GM13976 (cell line): Measurements from ENCODE around the gene TTC21A.

Experiments
- DNase-seq: peaks from one replicate; pipeline ENCODE4 v3.0.0; 2012; ENCODE audit warnings: low spot score
- in situ Hi-C: fragments of 300-500 bp; cut with MboI; formaldehyde crosslinking; loops from one replicate; pipeline ENCODE4 v1.12.0; 2022; ENCODE audit warnings: low sequenced_read_pairs, mixed read lengths, inconsistent platforms; ENCODE audit not compliant: unreplicated experiment
- TF ChIP-seq, protein P1 (sequence below): IDR thresholded peaks from 2 replicates; pipeline ENCODE4 v1.5.1; 2012; ENCODE audit warnings: borderline replicate concordance, mild to moderate bottlenecking; ENCODE audit not compliant: insufficient read depth; ENCODE audit errors: extremely low read depth, missing control alignments, control extremely low read depth

TTC21A gene

GRCh38 chr3:39096775-39097174 lies 10.7 kb upstream of the TTC21A start:
- TF ChIP-seq, protein P1, sequence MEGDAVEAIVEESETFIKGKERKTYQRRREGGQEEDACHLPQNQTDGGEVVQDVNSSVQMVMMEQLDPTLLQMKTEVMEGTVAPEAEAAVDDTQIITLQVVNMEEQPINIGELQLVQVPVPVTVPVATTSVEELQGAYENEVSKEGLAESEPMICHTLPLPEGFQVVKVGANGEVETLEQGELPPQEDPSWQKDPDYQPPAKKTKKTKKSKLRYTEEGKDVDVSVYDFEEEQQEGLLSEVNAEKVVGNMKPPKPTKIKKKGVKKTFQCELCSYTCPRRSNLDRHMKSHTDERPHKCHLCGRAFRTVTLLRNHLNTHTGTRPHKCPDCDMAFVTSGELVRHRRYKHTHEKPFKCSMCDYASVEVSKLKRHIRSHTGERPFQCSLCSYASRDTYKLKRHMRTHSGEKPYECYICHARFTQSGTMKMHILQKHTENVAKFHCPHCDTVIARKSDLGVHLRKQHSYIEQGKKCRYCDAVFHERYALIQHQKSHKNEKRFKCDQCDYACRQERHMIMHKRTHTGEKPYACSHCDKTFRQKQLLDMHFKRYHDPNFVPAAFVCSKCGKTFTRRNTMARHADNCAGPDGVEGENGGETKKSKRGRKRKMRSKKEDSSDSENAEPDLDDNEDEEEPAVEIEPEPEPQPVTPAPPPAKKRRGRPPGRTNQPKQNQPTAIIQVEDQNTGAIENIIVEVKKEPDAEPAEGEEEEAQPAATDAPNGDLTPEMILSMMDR: no peak
- in situ Hi-C loops: loop anchor here (10.0 kb wide), 2 partner anchors 88 to 178 kb away; no protein-coding TSS in a partner anchor
- DNase-seq: no peak

DNA sequence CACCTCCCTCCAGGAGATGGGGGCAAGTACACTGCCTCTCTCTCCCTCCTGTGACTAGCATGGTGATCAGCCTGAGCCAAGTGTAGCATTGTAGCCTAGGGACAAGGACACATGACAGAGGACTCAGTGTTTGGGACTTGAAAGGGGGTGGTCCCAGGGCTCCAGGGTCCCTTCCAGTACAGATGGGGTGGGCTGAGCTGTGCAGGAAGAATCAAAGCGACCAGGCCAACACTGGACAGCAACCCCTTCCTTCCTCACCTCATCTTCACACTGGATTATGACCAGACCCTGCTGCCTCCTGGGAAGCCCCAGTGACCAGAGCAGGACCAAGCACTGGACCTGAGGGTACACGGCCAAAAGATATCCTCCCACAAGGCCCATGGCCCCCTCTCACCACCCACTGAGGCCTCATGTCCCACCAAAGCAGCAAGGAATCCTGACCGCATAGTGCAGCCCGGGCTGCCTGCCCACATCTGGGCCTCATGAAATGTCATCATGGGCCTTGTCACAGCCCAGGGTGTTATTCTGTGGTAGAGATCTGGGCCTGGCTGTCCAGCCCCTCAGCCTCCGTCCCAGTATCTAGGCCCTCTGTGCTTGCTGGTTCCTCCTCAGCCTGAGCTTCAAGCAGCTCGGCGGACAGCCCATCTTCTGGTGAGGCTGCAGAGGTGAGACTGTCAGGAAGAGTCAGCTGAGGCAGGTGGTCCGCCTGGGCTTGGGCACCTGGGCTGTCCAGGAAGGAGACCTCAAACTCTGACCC lies 9.6 kb upstream of the TTC21A start:
- TF ChIP-seq, protein P1: no peak
- no peak for DNase-seq
- in situ Hi-C loops: loop anchor here (10.0 kb wide), 2 partner anchors 87 to 177 kb away; no protein-coding TSS in a partner anchor

DNA sequence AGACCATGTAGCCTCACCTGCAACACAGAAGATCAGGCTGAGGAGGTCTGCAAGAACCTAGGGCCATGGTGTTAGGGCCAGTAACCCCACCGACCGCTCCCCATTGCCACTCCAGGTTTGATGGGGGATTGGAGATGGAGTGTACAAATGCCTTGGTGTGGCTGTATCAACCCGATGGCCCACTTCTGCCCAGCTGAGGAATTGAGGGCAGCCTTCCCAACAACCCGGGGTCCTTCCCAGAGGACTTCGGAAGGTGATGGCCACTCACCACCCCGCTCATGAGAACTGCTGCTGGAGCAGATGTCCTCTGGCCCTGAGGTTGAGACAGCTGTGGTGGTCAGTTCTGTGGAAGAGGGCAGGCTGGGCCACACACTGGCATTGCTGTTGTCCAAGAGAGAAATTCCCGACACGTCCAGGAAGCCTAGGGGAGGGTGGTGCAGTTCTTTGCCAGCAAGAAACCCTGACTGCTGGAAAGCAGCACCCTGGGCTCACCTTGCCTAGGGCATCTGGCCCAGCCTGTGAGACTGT lies 8.9 kb upstream of the TTC21A start:
- in situ Hi-C loops: loop anchor here (10.0 kb wide), 2 partner anchors 86 to 176 kb away; no protein-coding TSS in a partner anchor
- no peak for DNase-seq
- TF ChIP-seq, protein P1: no peak

- in situ Hi-C loops: loop anchor here (10.0 kb wide), 2 partner anchors 86 to 176 kb away; no protein-coding TSS in a partner anchor
- DNase-seq: no peak
- TF ChIP-seq, protein P1: no peak
Measured at GRCh38 chr3:39099242-39099641, 8.2 kb upstream of the TTC21A start.

- in situ Hi-C loops: loop anchor here (10.0 kb wide), 2 partner anchors 85 to 175 kb away; no protein-coding TSS in a partner anchor
Measured at GRCh38 chr3:39099738-39100499, 7.6 kb upstream of the TTC21A start.

DNA sequence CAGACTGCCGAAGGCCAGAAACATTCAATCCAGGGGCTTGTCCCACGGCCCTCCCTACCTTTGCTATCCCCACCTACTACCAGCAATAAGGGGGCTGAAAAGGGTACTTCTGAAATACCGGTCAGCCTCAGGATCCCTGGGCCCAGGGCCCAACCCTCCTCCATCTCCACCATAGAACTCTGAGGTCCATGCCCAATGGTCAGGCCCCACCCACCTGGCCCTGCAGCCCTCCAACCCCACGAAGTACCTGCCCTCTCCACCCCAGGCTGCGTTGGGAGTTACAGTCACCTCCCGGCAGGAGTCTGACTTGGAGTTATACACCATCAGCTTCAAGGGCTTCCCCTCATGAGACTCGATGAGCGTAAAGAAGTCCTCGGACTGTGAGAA lies 7.0 kb upstream of the TTC21A start:
- in situ Hi-C loops: no loop called here
- no peak for DNase-seq
- TF ChIP-seq, protein P1: no peak

More at GRCh38 chr3:39099738-39100499, 7.6 kb upstream of the TTC21A start:
- TF ChIP-seq, protein P1: no peak
- DNase-seq: no peak
